GM23338 (cell line): ENCODE measurements around the gene AGAP2. TPM values are rescaled to one million over a fixed set of nuclear protein-coding genes. Genes with fewer than 3 reads are reported as not detected.

ENCODE experiments used
- ATAC-seq: fragments of 200-7000 bp; cut with Tn5 transposase; 3 replicates; pipeline ENCODE4 v1.9.1; 2020
- DNase-seq: peaks from one replicate; pipeline ENCODE4 v3.0.0-alpha.2; 2015; ENCODE audit warnings: low spot score
- H2AFZ ChIP-seq: fragments of 200-600 bp; sonication (generic); 2 replicates; pipeline ENCODE4 v1.8.0; 2016; ENCODE audit warnings: antibody characterized with exemption, mild to moderate bottlenecking, moderate library complexity
- H3F3A ChIP-seq: fragments of 200-600 bp; sonication (generic); replicated peaks from 2 replicates; pipeline ENCODE4 v1.8.0; 2017; ENCODE audit warnings: antibody characterized with exemption, mixed run types, low read depth
- H3K27ac ChIP-seq: fragments of 200-600 bp; sonication (generic); 2 replicates; pipeline ENCODE4 v1.6.1; 2016; ENCODE audit warnings: low read depth
- H3K27me3 ChIP-seq: fragments of 200-600 bp; sonication (generic); 2 replicates; pipeline ENCODE4 v1.8.0; 2016; ENCODE audit warnings: mild to moderate bottlenecking, mixed run types, moderate library complexity; ENCODE audit not compliant: insufficient read depth
- H3K36me3 ChIP-seq: fragments of 200-600 bp; sonication (generic); 2 replicates; pipeline ENCODE4 v1.8.0; 2016; ENCODE audit warnings: mild to moderate bottlenecking; ENCODE audit not compliant: insufficient read depth
- H3K4me1 ChIP-seq: fragments of 200-600 bp; sonication (generic); 2 replicates; pipeline ENCODE4 v1.8.0; 2016; ENCODE audit warnings: mild to moderate bottlenecking, moderate library complexity; ENCODE audit not compliant: insufficient read depth
- H3K4me2 ChIP-seq: fragments of 200-600 bp; sonication (generic); 2 replicates; pipeline ENCODE4 v1.7.1; 2017; ENCODE audit warnings: mixed run types
- H3K4me3 ChIP-seq: fragments of 200-600 bp; sonication (generic); 2 replicates; pipeline ENCODE4 v1.6.1; 2016; ENCODE audit warnings: mixed run types
- H3K79me2 ChIP-seq: fragments of 200-600 bp; sonication (generic); replicated peaks from 2 replicates; pipeline ENCODE4 v1.8.0; 2017; ENCODE audit warnings: mild to moderate bottlenecking; ENCODE audit not compliant: insufficient read depth
- H3K9me2 ChIP-seq: fragments of 200-600 bp; sonication (generic); 2 replicates; pipeline ENCODE4 v1.8.0; 2017; ENCODE audit not compliant: insufficient read depth
- H4K20me1 ChIP-seq: fragments of 200-600 bp; sonication (generic); replicated peaks from 2 replicates; pipeline ENCODE4 v1.8.0; 2017; ENCODE audit warnings: mild to moderate bottlenecking; ENCODE audit not compliant: insufficient read depth
- H3K27ac Mint-ChIP-seq: 2 replicates; pipeline ENCODE4 v1.8.0; 2020; ENCODE audit warnings: inconsistent platforms, mild to moderate bottlenecking, moderate library complexity, mixed read lengths
- H3K27me3 Mint-ChIP-seq: 3 replicates; pipeline ENCODE4 v1.8.0; 2022; ENCODE audit warnings: low read depth, mild to moderate bottlenecking, moderate library complexity, mixed read lengths, inconsistent platforms; ENCODE audit not compliant: insufficient read depth, poor library complexity
- H3K36me3 Mint-ChIP-seq: 3 replicates; pipeline ENCODE4 v1.8.0; 2021; ENCODE audit warnings: low read depth, mild to moderate bottlenecking, inconsistent platforms, moderate library complexity, mixed read lengths
- H3K4me1 Mint-ChIP-seq: 3 replicates; pipeline ENCODE4 v1.8.0; 2020; ENCODE audit warnings: mild to moderate bottlenecking, inconsistent platforms, mixed read lengths
- H3K4me3 Mint-ChIP-seq: 3 replicates; pipeline ENCODE4 v1.8.0; 2021; ENCODE audit warnings: moderate library complexity, mild to moderate bottlenecking, inconsistent platforms, mixed read lengths
- H3K9me3 Mint-ChIP-seq: 3 replicates; pipeline ENCODE4 v1.8.0; 2020; ENCODE audit warnings: moderate library complexity, mild to moderate bottlenecking, inconsistent platforms, mixed read lengths
- CREB1 ChIP-seq: fragments of 250-450 bp; sonication (Bioruptor Pico); IDR thresholded peaks from 2 replicates; pipeline ENCODE4 v1.5.0; 2020; ENCODE audit warnings: low read depth, mild to moderate bottlenecking, moderate library complexity
- CTCF ChIP-seq, 2 experiments: fragments of 200-600 bp in 1 of 2; sonication (generic) in 1 of 2; conservative IDR thresholded peaks; 2 replicates each; pipeline versions ENCODE4 v1.5.1 to v1.6.1; 2016 to 2017; ENCODE audit warnings: antibody characterized with exemption in 2 of 2, low read depth in 2 of 2, mild to moderate bottlenecking in 2 of 2, moderate library complexity in 1 of 2
- REST ChIP-seq: IDR thresholded peaks from one replicate; pipeline ENCODE4 v1.6.1; 2018; ENCODE audit warnings: antibody characterized with exemption; ENCODE audit not compliant: unreplicated experiment
- STAT1 ChIP-seq: IDR thresholded peaks from one replicate; pipeline ENCODE4 v1.6.1; 2016; ENCODE audit warnings: antibody characterized with exemption; ENCODE audit not compliant: unreplicated experiment
- ZNF462 ChIP-seq: fragments of 250-450 bp; sonication (Bioruptor Pico); IDR thresholded peaks from 2 replicates; pipeline ENCODE4 v1.5.0; 2020; ENCODE audit warnings: mild to moderate bottlenecking, moderate library complexity
- polyA plus RNA-seq: library from polyadenylated mRNA; unstranded; fragments of >200 nt; fragmentation: Nextera tagmentation; extraction: Ambion mirVana; gene quantifications from 2 replicates; pipeline ENCODE4 v1.2.1, GENCODE V29; 2016
- total RNA-seq: library from RNA; depleted of rRNA; stranded (reverse); fragments of >200 nt; shearing (Covaris generic); gene quantifications from 2 replicates; pipeline ENCODE4 v1.2.3, GENCODE V29; 2014

The AGAP2 gene
- total and polyA plus RNA-seq, 2 experiments from 2014 or later, result 0.36 to 1.3 TPM

- Histone ChIP-seq H3F3A (peaks cover 18% of the 10 kb centered on the region), H3K36me3 (peaks cover 7% of the 10 kb centered on the region), H3K27ac (no peak overlapping the region), H3K4me1 (peaks cover 7% of the 10 kb centered on the region), H3K4me2 (no peak overlapping the region), H3K9me2 (no peaks in the 10 kb centered on the region), H3K27me3 (peaks cover 69% of the 10 kb centered on the region), H4K20me1 (no peaks in the 10 kb centered on the region; the same call in 1 of the 2 replicates), H2AFZ (no peak overlapping the region), H3K79me2 (no peaks in the 10 kb centered on the region), H3K4me3 (no peak overlapping the region)
- TF ChIP-seq CREB1 (CRISPR knock-in tag), result peak; percentile 9; the same call in 1 of the 2 replicates
- no peak for TF ChIP-seq STAT1
- TF ChIP-seq CTCF (conservative IDR thresholded peaks at IDR 0.05; ENCODE audit: low read depth in 2 of 2), result peak; percentile 34 to 67; a peak in 3 of 4 replicates
- TF ChIP-seq ZNF462 (CRISPR knock-in tag), result no peak
- TF ChIP-seq REST, result no peak
- H3K9me3 Mint-ChIP-seq, result no peaks in the 10 kb centered on the region; the same call in 1 of the 3 replicates
- peak overlapping the region; percentile 50 for H3K4me3 Mint-ChIP-seq
- peaks cover 14% of the 10 kb centered on the region for H3K36me3 Mint-ChIP-seq
- H3K27ac Mint-ChIP-seq, result no peak overlapping the region
- peaks cover 59% of the 10 kb centered on the region for H3K27me3 Mint-ChIP-seq
- peak; percentile 65 for DNase-seq
- ATAC-seq, result peak; percentile 7; the same call in 2 of the 3 replicates
- H3K4me1 Mint-ChIP-seq, result peaks cover 21% of the 10 kb centered on the region
These were observed 3.5 kb upstream of the AGAP2 start for GRCh38 chr12:57741844-57742738.
